ENCODE results near the gene RELB.

RELB gene

GRCh38 chr19:45068041-45068440, 66.8 kb downstream of the RELB start:
- Histone ChIP-seq H3K36me3 (ENCODE audit: insufficient read depth, low read length) (peaks cover 76% of the 10 kb centered on the region), H3K9ac (ENCODE audit: low read depth, low read length) (no peak overlapping the region)
- no peak for DNase-seq

GRCh38 chr19:45069056-45069455, 67.8 kb downstream of the RELB start:
- peaks cover 5% of the 10 kb centered on the region; the same call in 1 of the 2 replicates for H3K79me2 ChIP-seq (ENCODE audit: insufficient read depth, low read length)
- H3K9ac ChIP-seq (ENCODE audit: low read depth, low read length), result no peak overlapping the region
- DNase-seq (no peak), ATAC-seq (ENCODE audit: insufficient read depth, low read depth) (no peak)
- H3K9me3 ChIP-seq (ENCODE audit: insufficient read depth, low read length, severe bottlenecking), result no peaks in the 10 kb centered on the region
- H3K4me2 ChIP-seq (ENCODE audit: insufficient read depth, low read length), result no peak overlapping the region
- TF ChIP-seq CTCF (IDR thresholded peaks at IDR 0.05; ENCODE audit: borderline replicate concordance, extremely low read depth, low read length, poor library complexity, severe bottlenecking) (no peak), EZH2 (IDR thresholded peaks at IDR 0.05; ENCODE audit: borderline replicate concordance, low read depth, low read length, severe bottlenecking) (no peak)
- peaks cover 66% of the 10 kb centered on the region for H3K36me3 ChIP-seq (ENCODE audit: insufficient read depth, low read length)
- peaks cover 12% of the 10 kb centered on the region for H4K20me1 ChIP-seq (ENCODE audit: insufficient read depth, low read length)
- H3K4me1 ChIP-seq (ENCODE audit: insufficient read depth, low read length), result no peaks in the 10 kb centered on the region
- H3K27me3 ChIP-seq (ENCODE audit: insufficient read depth, low read length, poor library complexity), result no peaks in the 10 kb centered on the region
- no peak overlapping the region for H3K4me3 ChIP-seq (ENCODE audit: low read depth in 1 of 2, low read length in 2 of 2)
- H2AFZ ChIP-seq (ENCODE audit: low read depth, low read length), result no peak overlapping the region
- H3K27ac ChIP-seq (ENCODE audit: low read length), result no peak overlapping the region

More at GRCh38 chr19:45068041-45068440, 66.8 kb downstream of the RELB start:
- Histone ChIP-seq H3K79me2 (ENCODE audit: insufficient read depth, low read length) (peaks cover 5% of the 10 kb centered on the region; the same call in 1 of the 2 replicates), H3K4me1 (ENCODE audit: insufficient read depth, low read length) (no peaks in the 10 kb centered on the region), H3K27ac (ENCODE audit: low read length) (no peak overlapping the region), H3K4me2 (ENCODE audit: insufficient read depth, low read length) (no peak overlapping the region), H2AFZ (ENCODE audit: low read depth, low read length) (no peak overlapping the region), H3K4me3 (ENCODE audit: low read depth in 1 of 2, low read length in 2 of 2) (no peak overlapping the region), H3K9me3 (ENCODE audit: insufficient read depth, low read length, severe bottlenecking) (no peaks in the 10 kb centered on the region), H3K27me3 (ENCODE audit: insufficient read depth, low read length, poor library complexity) (no peaks in the 10 kb centered on the region), H4K20me1 (ENCODE audit: insufficient read depth, low read length) (peaks cover 12% of the 10 kb centered on the region)
- no peak for ATAC-seq (ENCODE audit: insufficient read depth, low read depth)
- no peak for TF ChIP-seq EZH2 (IDR thresholded peaks at IDR 0.05; ENCODE audit: borderline replicate concordance, low read depth, low read length, severe bottlenecking)

- ATAC-seq (ENCODE audit: insufficient read depth, low read depth), result no peak
- TF ChIP-seq CTCF (IDR thresholded peaks at IDR 0.05; ENCODE audit: borderline replicate concordance, extremely low read depth, low read length, poor library complexity, severe bottlenecking) (no peak), EZH2 (IDR thresholded peaks at IDR 0.05; ENCODE audit: borderline replicate concordance, low read depth, low read length, severe bottlenecking) (no peak)
- Histone ChIP-seq H3K4me1 (ENCODE audit: insufficient read depth, low read length) (no peaks in the 10 kb centered on the region), H3K79me2 (ENCODE audit: insufficient read depth, low read length) (peaks cover 3% of the 10 kb centered on the region; the same call in 1 of the 2 replicates), H3K36me3 (ENCODE audit: insufficient read depth, low read length) (peaks cover 54% of the 10 kb centered on the region), H2AFZ (ENCODE audit: low read depth, low read length) (no peak overlapping the region), H4K20me1 (ENCODE audit: insufficient read depth, low read length) (peaks cover 12% of the 10 kb centered on the region), H3K27ac (ENCODE audit: low read length) (no peak overlapping the region), H3K4me3 (ENCODE audit: low read depth in 1 of 2, low read length in 2 of 2) (no peak overlapping the region), H3K9me3 (ENCODE audit: insufficient read depth, low read length, severe bottlenecking) (no peaks in the 10 kb centered on the region), H3K27me3 (ENCODE audit: insufficient read depth, low read length, poor library complexity) (no peaks in the 10 kb centered on the region), H3K4me2 (ENCODE audit: insufficient read depth, low read length) (no peak overlapping the region), H3K9ac (ENCODE audit: low read depth, low read length) (no peak overlapping the region)
- no peak for DNase-seq
Observed at GRCh38 chr19:45070214-45070613, 69.0 kb downstream of the RELB start.

GRCh38 chr19:45070861-45071544, 69.7 kb downstream of the RELB start:
- Histone ChIP-seq H2AFZ (ENCODE audit: low read depth, low read length) (no peak overlapping the region), H3K27me3 (ENCODE audit: insufficient read depth, low read length, poor library complexity) (no peaks in the 10 kb centered on the region), H3K27ac (ENCODE audit: low read length) (no peak overlapping the region), H3K79me2 (ENCODE audit: insufficient read depth, low read length) (no peaks in the 10 kb centered on the region; the same call in 1 of the 2 replicates), H3K9me3 (ENCODE audit: insufficient read depth, low read length, severe bottlenecking) (no peaks in the 10 kb centered on the region), H4K20me1 (ENCODE audit: insufficient read depth, low read length) (peaks cover 12% of the 10 kb centered on the region), H3K4me2 (ENCODE audit: insufficient read depth, low read length) (no peak overlapping the region), H3K4me1 (ENCODE audit: insufficient read depth, low read length) (no peaks in the 10 kb centered on the region), H3K9ac (ENCODE audit: low read depth, low read length) (no peak overlapping the region), H3K4me3 (ENCODE audit: low read depth in 1 of 2, low read length in 2 of 2) (no peak overlapping the region), H3K36me3 (ENCODE audit: insufficient read depth, low read length) (peaks cover 46% of the 10 kb centered on the region)
- DNase-seq (no peak), ATAC-seq (ENCODE audit: insufficient read depth, low read depth) (no peak)
- TF ChIP-seq EZH2 (IDR thresholded peaks at IDR 0.05; ENCODE audit: borderline replicate concordance, low read depth, low read length, severe bottlenecking) (no peak), CTCF (IDR thresholded peaks at IDR 0.05; ENCODE audit: borderline replicate concordance, extremely low read depth, low read length, poor library complexity, severe bottlenecking) (no peak)
